GM12801 (cell line): ENCODE results near the gene RBP4.

Experiments
- CTCF ChIP-seq: IDR thresholded peaks from one replicate; pipeline ENCODE4 v1.5.1; 2011; ENCODE audit warnings: control low read depth; ENCODE audit not compliant: insufficient read length; ENCODE audit errors: extremely low read depth

RBP4 gene

DNA sequence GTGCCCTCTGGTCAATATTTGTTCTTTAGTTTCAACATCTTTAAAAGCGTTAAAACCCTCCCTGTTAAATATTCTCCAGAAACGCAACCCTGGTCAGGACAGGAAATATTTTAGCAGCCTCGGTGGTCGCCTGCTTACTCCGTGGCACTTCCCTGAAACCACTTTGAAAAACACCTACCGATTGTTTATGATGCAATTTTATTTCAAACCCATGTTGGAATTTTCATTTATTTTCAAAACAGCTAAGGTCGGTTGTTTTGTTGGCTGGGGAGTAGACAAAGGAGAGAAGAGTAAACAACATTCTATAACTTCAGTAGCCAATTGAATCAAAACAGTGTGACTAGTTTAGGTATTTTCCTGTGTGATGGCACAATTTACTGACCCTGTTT, 733 bp upstream of the RBP4 start:
- no peak for TF ChIP-seq CTCF

- no peak for TF ChIP-seq CTCF
Measured at GRCh38 chr10:93600446-93601145, 439 bp downstream of the RBP4 start.

GRCh38 chr10:93599778-93600177, 1.3 kb downstream of the RBP4 start:
- no peak for TF ChIP-seq CTCF

GRCh38 chr10:93599335-93599734, 1.7 kb downstream of the RBP4 start:
- no peak for TF ChIP-seq CTCF

DNA sequence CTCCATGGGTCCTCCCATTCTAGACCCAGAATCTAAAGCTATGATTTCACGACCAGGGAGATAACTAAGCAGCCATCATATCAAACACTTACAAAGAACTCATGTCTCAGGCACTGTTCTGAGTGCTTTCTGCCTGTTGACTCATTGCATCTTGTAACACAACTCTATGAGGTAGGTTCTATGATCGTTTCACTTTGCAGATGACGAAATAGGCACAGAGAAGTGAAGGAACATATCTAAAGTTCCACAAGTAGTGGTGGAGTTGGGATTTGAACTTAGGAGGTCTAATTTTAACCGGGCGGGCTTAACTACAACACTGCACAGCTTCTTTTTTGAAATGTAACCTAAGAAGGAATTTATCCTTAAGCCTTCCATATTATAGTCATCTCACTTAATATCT, 2.9 kb downstream of the RBP4 start:
- TF ChIP-seq CTCF: no peak

DNA sequence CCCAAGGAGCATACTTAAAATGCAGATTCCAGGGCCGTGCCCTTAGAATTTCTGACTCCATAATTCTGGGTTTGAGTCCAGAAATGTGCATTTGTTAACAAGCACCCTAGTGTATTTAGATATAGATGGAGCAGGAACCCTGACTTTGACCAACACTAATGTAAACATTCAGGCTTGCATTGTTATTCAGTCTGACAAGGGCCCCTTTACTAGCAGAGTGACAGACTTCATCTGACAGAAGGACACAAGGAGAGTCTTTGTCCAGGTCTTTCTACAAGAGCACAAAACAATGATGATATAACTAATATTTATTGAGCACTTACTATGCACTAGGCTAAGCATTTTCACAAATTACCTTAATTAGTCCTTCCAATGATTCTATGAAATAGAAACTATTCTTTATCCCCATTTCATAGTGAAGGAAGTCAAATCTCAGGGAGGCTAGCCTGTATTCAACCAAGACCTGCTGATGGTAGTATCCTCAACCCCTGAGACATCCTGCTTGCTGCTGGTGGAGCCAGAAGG, 3.9 kb downstream of the RBP4 start:
- no peak for TF ChIP-seq CTCF

GRCh38 chr10:93596539-93596938, 4.5 kb downstream of the RBP4 start:
- no peak for TF ChIP-seq CTCF
